GM12865 (cell line): ENCODE results near the gene ITGA2.

Source experiments
- DNase-seq: peaks from one replicate; pipeline ENCODE4 v3.0.0; 2010; ENCODE audit warnings: low read depth
- H3K4me3 ChIP-seq: 2 replicates; pipeline ENCODE4 v1.5.1; 2011; ENCODE audit warnings: mild to moderate bottlenecking, low read depth, low read length, control low read depth
- CTCF ChIP-seq: IDR thresholded peaks from 2 replicates; pipeline ENCODE4 v1.5.1; 2011; ENCODE audit warnings: low read length, control low read depth, low read depth, inconsistent platforms; ENCODE audit not compliant: insufficient read depth; ENCODE audit errors: missing control alignments

Gene ITGA2

GRCh38 chr5:52989025-52989780 is at the start of gene ITGA2:
Gene ITGA2, plus strand, starts transcription at chr5:52989352. Its CDS starts 117 bp downstream, at chr5:52989469.
- DNase-seq, result peak; percentile 22
- H3K4me3 ChIP-seq, result peak within 1 kb of the TSS; percentile 48
- no peak for TF ChIP-seq CTCF

- H3K4me3 ChIP-seq, result no peak overlapping the region
- TF ChIP-seq CTCF, result peak; percentile 29
- DNase-seq, result peak; percentile 22
Measured at GRCh38 chr5:52943285-52943684, 45.9 kb upstream of the ITGA2 start.

GRCh38 chr5:52943808-52944207 is 45.3 kb upstream of the ITGA2 start:
- DNase-seq, result no peak
- no peak for TF ChIP-seq CTCF
- no peak overlapping the region for H3K4me3 ChIP-seq

- H3K4me3 ChIP-seq, result peak overlapping the region; percentile 38; the same call in 1 of the 2 replicates
- DNase-seq, result no peak
- TF ChIP-seq CTCF, result no peak
Measured at GRCh38 chr5:52945040-52945439, 44.1 kb upstream of the ITGA2 start.

GRCh38 chr5:52947208-52947607 is 41.9 kb upstream of the ITGA2 start:
- DNase-seq, result no peak
- no peak for TF ChIP-seq CTCF
- no peak overlapping the region for H3K4me3 ChIP-seq

- DNase-seq, result no peak
- no peak overlapping the region for H3K4me3 ChIP-seq
- TF ChIP-seq CTCF, result no peak
Measured at GRCh38 chr5:52947851-52948250, 41.3 kb upstream of the ITGA2 start.

- no peak overlapping the region for H3K4me3 ChIP-seq
- peak; percentile 75 for DNase-seq
- peak; percentile 68 for TF ChIP-seq CTCF
Measured at GRCh38 chr5:52948418-52949076, 40.6 kb upstream of the ITGA2 start.
